Stomach (tissue), 4 donors: ENCODE data around the gene C1orf159.

ENCODE experiments used
- EP300 ChIP-seq: sonication (generic); formaldehyde crosslinking; IDR thresholded peaks from one replicate; pipeline ENCODE4 v1.6.1; 2017; ENCODE audit warnings: antibody characterized with exemption
- POLR2A ChIP-seq, 4 donors: fragments of 450-650 bp; IDR thresholded peaks; one replicate each; pipeline ENCODE4 v1.6.1; 2016; ENCODE audit warnings: antibody characterized with exemption in 4 of 4, control low read depth in 2 of 4, mild to moderate bottlenecking in 1 of 4, moderate library complexity in 1 of 4
- POLR2AphosphoS5 ChIP-seq, 3 donors: sonication (generic); formaldehyde crosslinking; IDR thresholded peaks; one replicate each; pipeline ENCODE4 v1.6.1; 2016; ENCODE audit warnings: antibody characterized with exemption in 3 of 3
- TF ChIP-seq, protein P1 (sequence below), 7 experiments: fragments of 450-650 bp in 4 of 7; fragments of 200-600 bp in 3 of 7; sonication (generic) in 3 of 7; IDR thresholded peaks; one replicate each; pipeline ENCODE4 v1.5.1; 2016 to 2019; ENCODE audit warnings: antibody characterized with exemption in 7 of 7, control low read depth in 2 of 7, mild to moderate bottlenecking in 1 of 7

DNA sequence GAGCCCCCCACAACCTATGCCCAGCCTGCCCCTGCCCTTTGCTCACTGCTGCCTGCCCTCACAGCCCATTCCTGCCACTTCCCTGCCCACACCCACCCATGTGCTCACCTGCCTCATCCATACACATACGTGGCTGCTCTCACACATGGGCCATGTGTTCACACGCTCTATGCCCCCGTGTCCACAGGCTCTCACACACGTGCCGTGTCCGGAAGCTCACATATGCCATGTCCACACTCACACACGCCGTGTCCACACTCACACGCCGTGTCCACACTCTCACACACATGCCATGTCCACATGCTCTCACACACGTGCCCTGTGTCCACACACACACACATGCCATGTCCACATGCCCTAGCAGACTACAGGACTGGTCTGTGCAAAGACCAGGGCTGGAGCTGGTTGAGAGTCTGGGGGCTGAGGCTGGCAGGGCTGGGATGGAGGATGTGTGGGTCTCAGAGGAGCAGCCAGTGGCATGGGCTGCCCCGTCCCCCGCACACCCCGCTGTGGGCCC is 41.2 kb downstream of the C1orf159 start:
- TF ChIP-seq, protein P1, sequence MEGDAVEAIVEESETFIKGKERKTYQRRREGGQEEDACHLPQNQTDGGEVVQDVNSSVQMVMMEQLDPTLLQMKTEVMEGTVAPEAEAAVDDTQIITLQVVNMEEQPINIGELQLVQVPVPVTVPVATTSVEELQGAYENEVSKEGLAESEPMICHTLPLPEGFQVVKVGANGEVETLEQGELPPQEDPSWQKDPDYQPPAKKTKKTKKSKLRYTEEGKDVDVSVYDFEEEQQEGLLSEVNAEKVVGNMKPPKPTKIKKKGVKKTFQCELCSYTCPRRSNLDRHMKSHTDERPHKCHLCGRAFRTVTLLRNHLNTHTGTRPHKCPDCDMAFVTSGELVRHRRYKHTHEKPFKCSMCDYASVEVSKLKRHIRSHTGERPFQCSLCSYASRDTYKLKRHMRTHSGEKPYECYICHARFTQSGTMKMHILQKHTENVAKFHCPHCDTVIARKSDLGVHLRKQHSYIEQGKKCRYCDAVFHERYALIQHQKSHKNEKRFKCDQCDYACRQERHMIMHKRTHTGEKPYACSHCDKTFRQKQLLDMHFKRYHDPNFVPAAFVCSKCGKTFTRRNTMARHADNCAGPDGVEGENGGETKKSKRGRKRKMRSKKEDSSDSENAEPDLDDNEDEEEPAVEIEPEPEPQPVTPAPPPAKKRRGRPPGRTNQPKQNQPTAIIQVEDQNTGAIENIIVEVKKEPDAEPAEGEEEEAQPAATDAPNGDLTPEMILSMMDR (IDR thresholded peaks at IDR 0.05), result no peak
- TF ChIP-seq POLR2A (IDR thresholded peaks at IDR 0.05), result no peak
- no peak for TF ChIP-seq EP300
- no peak for TF ChIP-seq POLR2AphosphoS5 (IDR thresholded peaks at IDR 0.05)
